KMS-11 (cell line): Measurements from ENCODE around the gene SPNS1.

Experiments
- H2AFZ ChIP-seq: fragments of 200-600 bp; sonication (generic); 2 replicates; pipeline ENCODE4 v1.6.1; 2016; ENCODE audit warnings: antibody characterized with exemption, mixed run types, low read depth
- H3K27ac ChIP-seq: fragments of 200-600 bp; sonication (generic); 2 replicates; pipeline ENCODE4 v1.6.1; 2016; ENCODE audit warnings: mild to moderate bottlenecking, mixed run types
- H3K27me3 ChIP-seq: fragments of 200-600 bp; sonication (generic); 2 replicates; pipeline ENCODE4 v1.6.1; 2017; ENCODE audit warnings: mild to moderate bottlenecking, low read depth, mixed run types, moderate library complexity; ENCODE audit not compliant: insufficient read depth
- H3K36me3 ChIP-seq: fragments of 200-600 bp; sonication (generic); 2 replicates; pipeline ENCODE4 v1.6.1; 2017; ENCODE audit warnings: mild to moderate bottlenecking, mixed run types; ENCODE audit not compliant: insufficient read depth
- H3K4me1 ChIP-seq: fragments of 200-600 bp; sonication (generic); 2 replicates; pipeline ENCODE4 v1.6.1; 2016; ENCODE audit warnings: mild to moderate bottlenecking, low read depth, mixed run types; ENCODE audit not compliant: poor library complexity, severe bottlenecking
- H3K4me2 ChIP-seq: fragments of 200-600 bp; sonication (generic); 2 replicates; pipeline ENCODE4 v1.7.0; 2016; ENCODE audit warnings: mild to moderate bottlenecking, mixed run types
- H3K4me3 ChIP-seq: fragments of 200-600 bp; sonication (generic); IDR thresholded peaks from 2 replicates; pipeline ENCODE4 v1.6.1; 2017; ENCODE audit warnings: low read depth, low read length, mixed read lengths; ENCODE audit not compliant: insufficient read depth
- H3K79me2 ChIP-seq: fragments of 200-600 bp; sonication (generic); 2 replicates; pipeline ENCODE4 v1.6.1; 2016; ENCODE audit warnings: low read depth, mixed run types; ENCODE audit not compliant: insufficient read depth
- H3K9ac ChIP-seq: fragments of 200-600 bp; sonication (generic); 2 replicates; pipeline ENCODE4 v1.6.1; 2016; ENCODE audit warnings: mild to moderate bottlenecking, mixed run types
- H4K20me1 ChIP-seq: fragments of 200-600 bp; sonication (generic); 2 replicates; pipeline ENCODE4 v1.6.1; 2016; ENCODE audit warnings: mild to moderate bottlenecking, mixed run types; ENCODE audit not compliant: insufficient read depth
- TF ChIP-seq, protein P1 (sequence below): fragments of 200-600 bp; sonication (generic); conservative IDR thresholded peaks from 2 replicates; pipeline ENCODE4 v1.6.1; 2017; ENCODE audit warnings: low read depth, mild to moderate bottlenecking, antibody characterized with exemption, low read length, moderate library complexity, mixed read lengths

SPNS1 gene

DNA sequence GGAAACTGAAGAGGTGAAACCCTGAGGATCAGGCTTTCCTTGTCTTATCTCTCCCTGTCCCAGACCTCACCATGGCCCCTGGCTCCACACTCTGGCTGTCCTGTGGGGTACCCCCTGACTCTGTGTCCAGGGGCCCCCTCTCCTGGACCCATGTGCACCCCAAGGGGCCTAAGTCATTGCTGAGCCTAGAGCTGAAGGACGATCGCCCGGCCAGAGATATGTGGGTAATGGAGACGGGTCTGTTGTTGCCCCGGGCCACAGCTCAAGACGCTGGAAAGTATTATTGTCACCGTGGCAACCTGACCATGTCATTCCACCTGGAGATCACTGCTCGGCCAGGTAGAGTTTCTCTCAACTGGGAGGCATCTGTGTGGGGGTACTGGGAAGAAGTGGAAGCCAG is 41.4 kb upstream of the SPNS1 start:
- Histone ChIP-seq H3K4me1 (peaks cover 22% of the 10 kb centered on the region), H3K4me2 (no peak overlapping the region), H3K27ac (no peak overlapping the region), H4K20me1 (no peaks in the 10 kb centered on the region), H3K79me2 (no peaks in the 10 kb centered on the region), H3K9ac (no peak overlapping the region), H2AFZ (no peak overlapping the region), H3K36me3 (no peaks in the 10 kb centered on the region), H3K4me3 (no peak overlapping the region), H3K27me3 (no peaks in the 10 kb centered on the region)
- TF ChIP-seq, protein P1, sequence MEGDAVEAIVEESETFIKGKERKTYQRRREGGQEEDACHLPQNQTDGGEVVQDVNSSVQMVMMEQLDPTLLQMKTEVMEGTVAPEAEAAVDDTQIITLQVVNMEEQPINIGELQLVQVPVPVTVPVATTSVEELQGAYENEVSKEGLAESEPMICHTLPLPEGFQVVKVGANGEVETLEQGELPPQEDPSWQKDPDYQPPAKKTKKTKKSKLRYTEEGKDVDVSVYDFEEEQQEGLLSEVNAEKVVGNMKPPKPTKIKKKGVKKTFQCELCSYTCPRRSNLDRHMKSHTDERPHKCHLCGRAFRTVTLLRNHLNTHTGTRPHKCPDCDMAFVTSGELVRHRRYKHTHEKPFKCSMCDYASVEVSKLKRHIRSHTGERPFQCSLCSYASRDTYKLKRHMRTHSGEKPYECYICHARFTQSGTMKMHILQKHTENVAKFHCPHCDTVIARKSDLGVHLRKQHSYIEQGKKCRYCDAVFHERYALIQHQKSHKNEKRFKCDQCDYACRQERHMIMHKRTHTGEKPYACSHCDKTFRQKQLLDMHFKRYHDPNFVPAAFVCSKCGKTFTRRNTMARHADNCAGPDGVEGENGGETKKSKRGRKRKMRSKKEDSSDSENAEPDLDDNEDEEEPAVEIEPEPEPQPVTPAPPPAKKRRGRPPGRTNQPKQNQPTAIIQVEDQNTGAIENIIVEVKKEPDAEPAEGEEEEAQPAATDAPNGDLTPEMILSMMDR = no peak

DNA sequence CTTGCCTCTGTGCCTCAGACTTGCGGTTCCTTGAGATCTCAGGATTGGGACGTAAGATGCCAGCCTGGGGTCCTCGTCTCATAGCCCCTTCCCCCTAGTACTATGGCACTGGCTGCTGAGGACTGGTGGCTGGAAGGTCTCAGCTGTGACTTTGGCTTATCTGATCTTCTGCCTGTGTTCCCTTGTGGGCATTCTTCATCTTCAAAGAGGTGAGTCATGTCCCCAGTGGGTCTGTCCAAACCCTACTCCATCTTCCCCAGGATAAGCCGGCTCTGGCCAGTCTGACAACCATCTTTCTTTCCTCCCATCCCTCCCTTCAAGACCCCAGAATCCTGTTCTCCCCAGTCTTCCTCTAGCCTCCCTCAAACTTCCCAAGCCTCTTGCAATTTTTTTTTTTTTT is 39.2 kb upstream of the SPNS1 start:
- Histone ChIP-seq H4K20me1 (no peaks in the 10 kb centered on the region), H3K79me2 (no peaks in the 10 kb centered on the region), H3K4me3 (no peak overlapping the region), H3K27ac (no peak overlapping the region), H3K4me2 (peak overlapping the region; percentile 53), H3K27me3 (no peaks in the 10 kb centered on the region), H3K4me1 (peaks cover 19% of the 10 kb centered on the region), H3K9ac (no peak overlapping the region), H2AFZ (no peak overlapping the region), H3K36me3 (no peaks in the 10 kb centered on the region)
- TF ChIP-seq, protein P1 = no peak

DNA sequence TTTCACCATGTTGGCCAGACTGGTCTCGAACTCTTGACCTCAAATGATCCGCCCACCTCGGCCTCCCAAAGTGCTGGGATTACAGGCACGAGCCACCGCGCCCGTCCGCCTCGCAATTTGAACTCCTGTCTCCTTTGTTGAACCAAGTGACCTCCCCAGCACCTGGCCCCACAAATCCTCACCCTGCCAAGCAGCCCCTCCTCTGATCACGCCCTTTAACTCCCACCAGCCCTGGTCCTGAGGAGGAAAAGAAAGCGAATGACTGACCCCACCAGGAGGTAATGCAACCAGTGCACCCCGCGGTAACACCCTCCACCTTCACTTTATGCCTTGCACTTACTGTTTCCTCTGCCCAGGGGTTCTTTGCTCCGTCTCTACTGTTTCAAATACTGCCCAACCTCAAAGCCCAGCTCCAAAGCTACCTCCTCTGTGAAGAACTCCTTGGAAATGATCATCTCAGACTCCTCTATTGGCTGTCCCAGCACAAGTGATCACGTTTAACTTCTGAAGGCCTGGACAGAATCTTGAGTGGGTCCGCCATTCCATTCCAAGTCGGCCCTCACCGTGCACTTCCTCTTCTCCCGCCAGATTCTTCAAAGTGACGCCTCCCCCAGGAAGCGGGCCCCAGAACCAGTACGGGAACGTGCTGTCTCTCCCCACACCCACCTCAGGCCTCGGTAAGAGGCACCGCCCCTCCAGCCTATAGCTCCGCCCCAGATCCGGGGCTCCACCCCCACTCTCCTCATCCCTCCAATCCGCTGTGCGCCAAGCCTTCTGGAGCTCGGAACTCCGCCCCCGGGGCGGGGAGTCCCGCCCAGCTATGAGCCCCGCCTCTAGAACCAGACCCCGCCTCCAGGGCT is 38.4 kb upstream of the SPNS1 start:
- H3K27me3 ChIP-seq = no peaks in the 10 kb centered on the region
- no peak overlapping the region for H3K4me3 ChIP-seq
- H3K27ac ChIP-seq = no peak overlapping the region
- H2AFZ ChIP-seq = peak overlapping the region; percentile 72
- no peaks in the 10 kb centered on the region for H3K36me3 ChIP-seq
- TF ChIP-seq, protein P1 = no peak
- peak overlapping the region; percentile 53 for H3K4me2 ChIP-seq
- H3K4me1 ChIP-seq = peaks cover 12% of the 10 kb centered on the region
- peak overlapping the region; percentile 28; the same call in 1 of the 2 replicates for H3K9ac ChIP-seq
- H4K20me1 ChIP-seq = no peaks in the 10 kb centered on the region
- H3K79me2 ChIP-seq = no peaks in the 10 kb centered on the region

DNA sequence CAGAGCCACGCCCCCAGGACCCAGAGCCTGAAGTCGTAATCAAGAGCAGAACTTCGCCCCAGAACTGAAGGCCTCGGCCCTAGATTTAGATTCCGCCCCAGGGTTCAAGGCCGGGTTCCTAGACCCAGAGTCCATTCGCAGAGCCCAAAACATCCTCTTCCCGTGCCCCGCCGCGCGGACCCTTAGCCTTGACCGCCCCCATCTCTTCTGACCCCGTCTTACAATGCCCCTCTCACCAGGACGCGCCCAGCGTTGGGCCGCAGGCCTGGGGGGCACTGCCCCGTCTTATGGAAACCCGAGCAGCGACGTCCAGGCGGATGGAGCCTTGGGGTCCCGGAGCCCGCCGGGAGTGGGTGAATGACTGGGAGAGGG is 37.8 kb upstream of the SPNS1 start:
- Histone ChIP-seq H3K4me2 (peak overlapping the region; percentile 53; the same call in 1 of the 2 replicates), H3K27ac (no peak overlapping the region), H3K79me2 (no peaks in the 10 kb centered on the region), H4K20me1 (no peaks in the 10 kb centered on the region), H3K4me1 (peaks cover 12% of the 10 kb centered on the region), H3K4me3 (no peak overlapping the region), H2AFZ (peak overlapping the region; percentile 72), H3K27me3 (no peaks in the 10 kb centered on the region), H3K36me3 (no peaks in the 10 kb centered on the region), H3K9ac (no peak overlapping the region)
- TF ChIP-seq, protein P1 = no peak
